ENCODE results near the gene C1orf198.

Gene C1orf198

GRCh38 chr1:230797376-230797920, 70.9 kb downstream of the C1orf198 start:
- no peaks in the 10 kb centered on the region for H3K9me3 ChIP-seq (ENCODE audit: insufficient read depth, low read depth, low read length)
- no peaks in the 10 kb centered on the region for H3K79me2 ChIP-seq (ENCODE audit: insufficient read depth, low read length)
- H4K20me1 ChIP-seq (ENCODE audit: insufficient read depth, low read length, poor library complexity, severe bottlenecking): no peaks in the 10 kb centered on the region
- H3K4me1 ChIP-seq (ENCODE audit: insufficient read depth, low read length, poor library complexity, severe bottlenecking): no peaks in the 10 kb centered on the region
- H2AFZ ChIP-seq (ENCODE audit: low read length): no peak overlapping the region
- H3F3A ChIP-seq (ENCODE audit: low read depth): no peaks in the 10 kb centered on the region
- H3K9ac ChIP-seq (ENCODE audit: low read depth, low read length, poor library complexity, severe bottlenecking): no peak overlapping the region
- H3K4me2 ChIP-seq (ENCODE audit: low read depth, low read length, poor library complexity, severe bottlenecking): no peak overlapping the region
- no peaks in the 10 kb centered on the region for H3K27me3 ChIP-seq (ENCODE audit: insufficient read depth, low read length, poor library complexity, severe bottlenecking)
- H3K36me3 ChIP-seq (ENCODE audit: insufficient read depth, low read length): no peaks in the 10 kb centered on the region
- TF ChIP-seq CTCF (conservative IDR thresholded peaks at IDR 0.05; ENCODE audit: low read length) (no peak), EZH2phosphoT487 (IDR thresholded peaks at IDR 0.05; ENCODE audit: borderline replicate concordance) (no peak)
- H3K9me2 ChIP-seq (replicated peaks; ENCODE audit: low read depth, low read length): no peaks in the 10 kb centered on the region
- no peak overlapping the region for H3K4me3 ChIP-seq (ENCODE audit: low read length, poor library complexity, severe bottlenecking)

GRCh38 chr1:230796626-230797025, 71.7 kb downstream of the C1orf198 start:
- H3K36me3 ChIP-seq (ENCODE audit: insufficient read depth, low read length): no peaks in the 10 kb centered on the region
- H3K9ac ChIP-seq (ENCODE audit: low read depth, low read length, poor library complexity, severe bottlenecking): no peak overlapping the region
- H3F3A ChIP-seq (ENCODE audit: low read depth): no peaks in the 10 kb centered on the region
- no peak overlapping the region for H3K4me3 ChIP-seq (ENCODE audit: low read length, poor library complexity, severe bottlenecking)
- no peaks in the 10 kb centered on the region for H3K9me2 ChIP-seq (replicated peaks; ENCODE audit: low read depth, low read length)
- H3K4me2 ChIP-seq (ENCODE audit: low read depth, low read length, poor library complexity, severe bottlenecking): no peak overlapping the region
- H3K9me3 ChIP-seq (ENCODE audit: insufficient read depth, low read depth, low read length): no peaks in the 10 kb centered on the region
- H2AFZ ChIP-seq (ENCODE audit: low read length): no peak overlapping the region
- no peaks in the 10 kb centered on the region for H4K20me1 ChIP-seq (ENCODE audit: insufficient read depth, low read length, poor library complexity, severe bottlenecking)
- TF ChIP-seq CTCF (conservative IDR thresholded peaks at IDR 0.05; ENCODE audit: low read length): no peak
- TF ChIP-seq EZH2phosphoT487 (IDR thresholded peaks at IDR 0.05; ENCODE audit: borderline replicate concordance): no peak
- H3K4me1 ChIP-seq (ENCODE audit: insufficient read depth, low read length, poor library complexity, severe bottlenecking): no peaks in the 10 kb centered on the region
- H3K79me2 ChIP-seq (ENCODE audit: insufficient read depth, low read length): no peaks in the 10 kb centered on the region
- H3K27me3 ChIP-seq (ENCODE audit: insufficient read depth, low read length, poor library complexity, severe bottlenecking): no peaks in the 10 kb centered on the region

- no peak overlapping the region for H3K4me3 ChIP-seq (ENCODE audit: low read length, poor library complexity, severe bottlenecking)
- H3K27me3 ChIP-seq (ENCODE audit: insufficient read depth, low read length, poor library complexity, severe bottlenecking): no peaks in the 10 kb centered on the region
- H4K20me1 ChIP-seq (ENCODE audit: insufficient read depth, low read length, poor library complexity, severe bottlenecking): no peaks in the 10 kb centered on the region
- no peak overlapping the region for H3K9ac ChIP-seq (ENCODE audit: low read depth, low read length, poor library complexity, severe bottlenecking)
- H3K79me2 ChIP-seq (ENCODE audit: insufficient read depth, low read length): no peaks in the 10 kb centered on the region
- no peaks in the 10 kb centered on the region for H3F3A ChIP-seq (ENCODE audit: low read depth)
- no peak overlapping the region for H2AFZ ChIP-seq (ENCODE audit: low read length)
- no peak overlapping the region for H3K4me2 ChIP-seq (ENCODE audit: low read depth, low read length, poor library complexity, severe bottlenecking)
- TF ChIP-seq CTCF (conservative IDR thresholded peaks at IDR 0.05; ENCODE audit: low read length): no peak
- no peak for TF ChIP-seq EZH2phosphoT487 (IDR thresholded peaks at IDR 0.05; ENCODE audit: borderline replicate concordance)
- no peaks in the 10 kb centered on the region for H3K9me2 ChIP-seq (replicated peaks; ENCODE audit: low read depth, low read length)
- no peaks in the 10 kb centered on the region for H3K36me3 ChIP-seq (ENCODE audit: insufficient read depth, low read length)
- H3K4me1 ChIP-seq (ENCODE audit: insufficient read depth, low read length, poor library complexity, severe bottlenecking): no peaks in the 10 kb centered on the region
- no peaks in the 10 kb centered on the region for H3K9me3 ChIP-seq (ENCODE audit: insufficient read depth, low read depth, low read length)
Observed at GRCh38 chr1:230794871-230795605, 73.3 kb downstream of the C1orf198 start.

All from Loucy (cell line).